GM12878 (cell line): Measurements from ENCODE around the gene PKN2. TPM values are rescaled to one million over a fixed set of nuclear protein-coding genes. Genes with fewer than 3 reads are reported as not detected.

Source experiments
- ATAC-seq: fragments of 200-7000 bp; cut with Tn5 transposase; 3 replicates; pipeline ENCODE4 v1.9.1; 2020; ENCODE audit warnings: mild to moderate bottlenecking, moderate library complexity
- BruUV-seq: library from RNA; stranded (reverse); fragments of 400-500 nt; replicated peaks from 2 replicates; lab custom pipeline; 2021; lab: Mats Ljungman, UMichigan
- CTCF ChIA-PET: fragments of 300-600 bp; sonication (Branson Sonifier 250); formaldehyde crosslinking; extraction: SDS; loops from one replicate; lab custom pipeline; 2021; ENCODE audit warnings: inconsistent platforms; lab: Yijun Ruan, JAX
- POLR2A ChIA-PET: fragments of 350-600 bp; formaldehyde crosslinking; extraction: SDS; loops from one replicate; lab custom pipeline; 2021; ENCODE audit warnings: inconsistent platforms; lab: Charles Lee
- RAD21 ChIA-PET: fragments of 300-600 bp; sonication (Branson Sonifier 250); formaldehyde crosslinking; loops from one replicate; lab custom pipeline; 2023; ENCODE audit warnings: antibody characterized with exemption; ENCODE audit not compliant: unreplicated experiment; lab: Charles Lee
- SMC1A ChIA-PET: fragments of 300-600 bp; sonication (Branson Sonifier 250); formaldehyde crosslinking; loops from one replicate; lab custom pipeline; 2023; ENCODE audit not compliant: unreplicated experiment, uncharacterized antibody; lab: Charles Lee
- DNase-seq: peaks from one replicate; pipeline ENCODE4 v3.0.0-alpha.2; 2011; ENCODE audit warnings: low read depth, low spot score
- FAIRE-seq: peaks from 3 replicates; lab custom pipeline; 2011; peaks lifted over from hg19 to GRCh38; lab: Jason Lieb, UNC
- H2AFZ ChIP-seq: 2 replicates; pipeline ENCODE4 v1.6.0; 2011; ENCODE audit warnings: low read depth, low read length, control low read depth; ENCODE audit not compliant: control insufficient read depth
- H3K27ac ChIP-seq: 2 replicates; pipeline ENCODE4 v1.5.1; 2011; ENCODE audit warnings: control low read depth; ENCODE audit not compliant: control insufficient read depth, insufficient read depth
- H3K27me3 ChIP-seq, 2 experiments: replicated peaks in 1 of 2; 2 replicates each; pipeline versions ENCODE4 v1.6.0 to v1.6.1; 2011; ENCODE audit warnings: low read length in 1 of 2; ENCODE audit not compliant: control insufficient read depth in 2 of 2, insufficient read depth in 2 of 2
- H3K36me3 ChIP-seq, 2 experiments: 2 replicates each; pipeline ENCODE4 v1.5.1; 2011; ENCODE audit warnings: low read length in 1 of 2; ENCODE audit not compliant: control insufficient read depth in 2 of 2, insufficient read depth in 2 of 2
- H3K4me1 ChIP-seq: 2 replicates; pipeline ENCODE4 v1.6.1; 2011; ENCODE audit warnings: mild to moderate bottlenecking, low read length, moderate library complexity, mixed read lengths; ENCODE audit not compliant: control insufficient read depth, insufficient read depth
- H3K4me2 ChIP-seq: 2 replicates; pipeline ENCODE4 v1.6.0; 2011; ENCODE audit warnings: control low read depth; ENCODE audit not compliant: control insufficient read depth, insufficient read depth
- H3K4me3 ChIP-seq: fragments of 200-600 bp; sonication (generic); 2 replicates; pipeline ENCODE4 v1.5.1; 2016
- H3K79me2 ChIP-seq: 2 replicates; pipeline ENCODE4 v1.6.0; 2011; ENCODE audit warnings: low read length; ENCODE audit not compliant: control insufficient read depth, insufficient read depth
- H3K9ac ChIP-seq: 2 replicates; pipeline ENCODE4 v1.8.0; 2011; ENCODE audit warnings: low read length, control low read depth, mixed read lengths; ENCODE audit not compliant: control insufficient read depth, insufficient read depth
- H3K9me3 ChIP-seq: replicated peaks from 3 replicates; pipeline ENCODE4 v1.5.1; 2011; ENCODE audit warnings: mild to moderate bottlenecking, low read length; ENCODE audit not compliant: control insufficient read depth, insufficient read depth
- H4K20me1 ChIP-seq: 2 replicates; pipeline ENCODE4 v1.6.0; 2011; ENCODE audit not compliant: control insufficient read depth, insufficient read depth
- ETV6 ChIP-seq, 2 experiments: fragments of 450-650 bp in 1 of 2; IDR thresholded peaks in 1 of 2; conservative IDR thresholded peaks in 1 of 2; 2 replicates each; pipeline ENCODE4 v1.6.1; 2014; ENCODE audit warnings: antibody characterized with exemption in 1 of 2, borderline replicate concordance in 1 of 2, low read depth in 1 of 2, mild to moderate bottlenecking in 1 of 2, moderate library complexity in 1 of 2
- MEF2A ChIP-seq: IDR thresholded peaks from 2 replicates; pipeline ENCODE4 v1.6.1; 2011; ENCODE audit warnings: low read depth, mild to moderate bottlenecking, low read length, moderate library complexity; ENCODE audit not compliant: insufficient read depth
- MEF2B ChIP-seq: fragments of 450-650 bp; IDR thresholded peaks from 2 replicates; pipeline ENCODE4 v1.6.1; 2018; ENCODE audit warnings: mild to moderate bottlenecking, moderate library complexity; ENCODE audit not compliant: partially characterized antibody, poor library complexity, severe bottlenecking
- NR2F1 ChIP-seq: fragments of 450-650 bp; conservative IDR thresholded peaks from 2 replicates; pipeline ENCODE4 v1.6.1; 2017; ENCODE audit warnings: mild to moderate bottlenecking
- RB1 ChIP-seq: fragments of 450-650 bp; formaldehyde crosslinking; IDR thresholded peaks from 2 replicates; pipeline ENCODE4 v1.6.1; 2017; ENCODE audit warnings: mild to moderate bottlenecking, borderline replicate concordance
- ZBTB11 ChIP-seq: fragments of 450-650 bp; formaldehyde crosslinking; IDR thresholded peaks from 2 replicates; pipeline ENCODE4 v1.5.0; 2022; ENCODE audit warnings: mild to moderate bottlenecking, missing genetic modification characterization
- WGBS: methylation state at CpG from one replicate; pipeline ENCODE4 v1.1.6; 2016; ENCODE audit warnings: low lambda C conversion rate; ENCODE audit not compliant: insufficient replicate concordance, insufficient coverage; ENCODE audit errors: missing lambda C conversion rate; 5-methylcytosine and 5-hydroxymethylcytosine counted together
- in situ Hi-C: fragments of 300-500 bp; cut with MboI; formaldehyde crosslinking; loops from 9 replicates; pipeline ENCODE4 v1.14.3; 2018; ENCODE audit warnings: mixed read lengths
- intact Hi-C: fragments of 100-400 bp; cut with micrococcal nuclease; formaldehyde crosslinking; loops from one replicate; pipeline ENCODE4 v1.14.2; 2022; ENCODE audit not compliant: unreplicated experiment
- polyA plus RNA-seq, 11 experiments: library from polyadenylated mRNA; depleted of rRNA in 4 of 11; unstranded in 6 of 11; stranded (reverse) in 5 of 11; fragments of >200 nt; fragmentation: Nextera tagmentation in 4 of 11; fragmentation: Illumina TruSeq in 1 of 11; extraction: Ambion mirVana in 4 of 11; extraction: Trizol in 1 of 11; gene quantifications; 1 replicate in 1 of 11; 2 replicates in 10 of 11; pipeline versions ENCODE4 v1.2.1 to v1.2.3, GENCODE V29; 2011 to 2016; ENCODE audit warnings: inconsistent platforms in 2 of 11, missing spikeins in 2 of 11, low read depth in 1 of 11
- total RNA-seq, 4 experiments: library from RNA; depleted of rRNA in 3 of 4; stranded (reverse); fragments of >200 nt in 3 of 4; fragmentation: Illumina TruSeq in 1 of 4; extraction: Trizol in 1 of 4; gene quantifications; 2 replicates each; pipeline versions ENCODE4 v1.2.1 to v1.2.3, GENCODE V29; 2013 to 2021
- TF ChIP-seq, protein P1 (sequence below): fragments of 450-650 bp; IDR thresholded peaks from 2 replicates; pipeline ENCODE4 v1.6.1; 2018; ENCODE audit warnings: borderline replicate concordance, mild to moderate bottlenecking; ENCODE audit not compliant: partially characterized antibody

The PKN2 gene
- total and polyA plus RNA-seq, 10 of the 15 experiments (the other 5 are each of a cell fraction or from before 2014, with no cell fraction given), result 2.6 to 18.3 (median 12.9) TPM

DNA sequence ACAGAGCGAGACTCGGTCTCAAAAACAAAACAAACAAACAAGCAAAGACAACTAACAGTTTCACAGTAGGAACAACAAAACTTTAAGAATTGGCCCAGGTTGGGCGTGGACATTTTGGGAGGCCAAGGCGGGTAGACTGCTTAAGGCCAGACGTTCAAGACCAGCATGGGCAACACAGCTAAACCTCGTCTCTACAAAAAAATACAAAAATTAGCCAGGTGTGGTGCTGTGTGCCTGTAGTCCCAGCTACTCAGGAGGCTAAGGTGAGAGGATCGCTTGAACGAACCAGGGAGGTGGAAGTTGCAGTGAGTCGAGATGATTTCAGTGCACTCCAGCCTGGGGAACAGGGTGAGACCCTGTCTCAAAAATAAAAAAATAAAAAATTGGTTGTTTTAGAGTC lies 193.8 kb downstream of the PKN2 start:
- intact Hi-C loops, result loop anchor here (1.0 to 5.0 kb wide), 4 partner anchors 142 to 696 kb away; no protein-coding TSS in a partner anchor
- H3K4me2 ChIP-seq, result no peak overlapping the region
- H3K36me3 ChIP-seq, result peaks cover 0 to 20% of the 10 kb centered on the region in 2 experiments; a peak in 2 of 4 replicates
- BruUV-seq, result no TSS peak
- POLR2A ChIA-PET, result interaction anchor here (0.6 to 1.0 kb wide), 2 partner anchors 13 to 55 kb away, joined by 3 to 4 read pairs; partner anchors contain the start of gene GTF2B
- no peak for FAIRE-seq
- no peak overlapping the region for H3K27ac ChIP-seq
- no peak overlapping the region for H3K4me3 ChIP-seq
- H3K9me3 ChIP-seq, result no peaks in the 10 kb centered on the region
- H2AFZ ChIP-seq, result no peak overlapping the region
- in situ Hi-C loops, result no loop called here
- RAD21 ChIA-PET, result interaction anchor here (1.0 to 6.1 kb wide), 6 partner anchors 11 to 269 kb away, joined by 3 to 80 read pairs (median 6); no protein-coding TSS in a partner anchor
- peak; percentile 51 for ATAC-seq
- H3K4me1 ChIP-seq, result no peaks in the 10 kb centered on the region
- no peak overlapping the region for H3K9ac ChIP-seq
- no peak for TF ChIP-seq MEF2B
- TF ChIP-seq, all 136 proteins: peak for 0
- DNase-seq, result no peak
- Histone ChIP-seq H3K79me2 (peaks cover 15% of the 10 kb centered on the region), H4K20me1 (no peaks in the 10 kb centered on the region), H3K27me3 (no peaks in the 10 kb centered on the region)
- 42% methylated on average over 9 of the region's 9 CpGs for WGBS
- ChIA-PET CTCF (interaction anchor here (0.7 to 9.4 kb wide), 26 partner anchors 11 to 266 kb away, joined by 3 to 293 read pairs (median 6); partner anchors contain the start of gene PKN2), SMC1A (interaction anchor here (0.8 to 8.5 kb wide), 14 partner anchors 10 to 697 kb away, joined by 3 to 132 read pairs (median 6); partner anchors contain the start of gene GTF2B)

DNA sequence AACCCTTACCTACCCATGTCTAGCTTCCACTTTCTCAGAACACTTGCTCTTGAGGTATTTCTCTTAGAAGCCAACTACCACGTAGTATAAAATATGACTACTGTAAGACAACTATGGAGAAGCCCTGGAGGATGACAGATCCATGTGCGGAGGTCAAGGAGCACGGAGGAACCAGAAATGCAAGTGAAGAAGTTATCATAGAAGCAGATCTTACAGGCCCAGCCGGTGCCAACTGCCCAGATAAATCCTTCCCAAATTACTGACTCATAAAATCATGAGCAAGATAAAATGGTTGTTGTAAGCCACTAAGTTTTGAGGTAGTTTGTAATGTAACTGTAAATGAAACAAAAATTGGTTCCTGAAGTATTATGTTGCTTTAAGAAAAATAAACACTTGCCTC lies 194.7 kb downstream of the PKN2 start:
- DNase-seq (no peak), FAIRE-seq (no peak), ATAC-seq (no peak)
- no peak overlapping the region for H3K9ac ChIP-seq
- H3K4me2 ChIP-seq, result no peak overlapping the region
- no TSS peak for BruUV-seq
- H3K27ac ChIP-seq, result no peak overlapping the region
- no peak overlapping the region for H2AFZ ChIP-seq
- RAD21 ChIA-PET, result interaction anchor here (1.9 to 6.1 kb wide), 5 partner anchors 10 to 270 kb away, joined by 5 to 80 read pairs (median 8); no protein-coding TSS in a partner anchor
- CTCF ChIA-PET, result interaction anchor here (0.7 to 9.4 kb wide), 16 partner anchors 10 to 267 kb away, joined by 3 to 293 read pairs (median 8); no protein-coding TSS in a partner anchor
- no peaks in the 10 kb centered on the region for H3K27me3 ChIP-seq
- intact Hi-C loops, result loop anchor here (1.0 to 5.0 kb wide), 2 partner anchors 270 to 696 kb away; no protein-coding TSS in a partner anchor
- POLR2A ChIA-PET, result interaction anchor here (1.0 kb wide), 1 partner anchor 12 kb away, joined by 3 read pairs; the partner anchor contains the start of gene GTF2B
- no peak overlapping the region for H3K4me3 ChIP-seq
- 73% methylated on average over 4 of the region's 4 CpGs for WGBS
- SMC1A ChIA-PET, result interaction anchor here (0.8 to 8.5 kb wide), 11 partner anchors 10 to 270 kb away, joined by 3 to 132 read pairs (median 5); partner anchors contain the start of gene GTF2B
- no peaks in the 10 kb centered on the region for H3K9me3 ChIP-seq
- H4K20me1 ChIP-seq, result no peaks in the 10 kb centered on the region
- no peaks in the 10 kb centered on the region for H3K4me1 ChIP-seq
- peaks cover 0 to 26% of the 10 kb centered on the region in 2 experiments; a peak in 3 of 4 replicates for H3K36me3 ChIP-seq
- in situ Hi-C loops, result no loop called here
- peaks cover 12% of the 10 kb centered on the region for H3K79me2 ChIP-seq
- TF ChIP-seq ETV6 (conservative IDR thresholded peaks at IDR 0.05 in 1 of 2, IDR thresholded peaks at IDR 0.05 in 1 of 2; ENCODE audit: borderline replicate concordance in 1 of 2, low read depth in 1 of 2) (no peak), MEF2A (no peak), RB1 (no peak), NR2F1 (no peak), ZBTB11 (CRISPR knock-in tag) (no peak)
- TF ChIP-seq, protein P1, sequence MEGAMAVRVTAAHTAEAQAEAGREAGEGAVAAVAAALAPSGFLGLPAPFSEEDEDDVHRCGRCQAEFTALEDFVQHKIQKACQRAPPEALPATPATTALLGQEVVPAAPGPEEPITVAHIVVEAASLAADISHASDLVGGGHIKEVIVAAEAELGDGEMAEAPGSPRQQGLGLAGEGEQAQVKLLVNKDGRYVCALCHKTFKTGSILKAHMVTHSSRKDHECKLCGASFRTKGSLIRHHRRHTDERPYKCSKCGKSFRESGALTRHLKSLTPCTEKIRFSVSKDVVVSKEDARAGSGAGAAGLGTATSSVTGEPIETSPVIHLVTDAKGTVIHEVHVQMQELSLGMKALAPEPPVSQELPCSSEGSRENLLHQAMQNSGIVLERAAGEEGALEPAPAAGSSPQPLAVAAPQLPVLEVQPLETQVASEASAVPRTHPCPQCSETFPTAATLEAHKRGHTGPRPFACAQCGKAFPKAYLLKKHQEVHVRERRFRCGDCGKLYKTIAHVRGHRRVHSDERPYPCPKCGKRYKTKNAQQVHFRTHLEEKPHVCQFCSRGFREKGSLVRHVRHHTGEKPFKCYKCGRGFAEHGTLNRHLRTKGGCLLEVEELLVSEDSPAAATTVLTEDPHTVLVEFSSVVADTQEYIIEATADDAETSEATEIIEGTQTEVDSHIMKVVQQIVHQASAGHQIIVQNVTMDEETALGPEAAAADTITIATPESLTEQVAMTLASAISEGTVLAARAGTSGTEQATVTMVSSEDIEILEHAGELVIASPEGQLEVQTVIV, result no peak
